ENCODE measurements around the gene TCF4.

GRCh38 chr18:55452123-55452611, 135.8 kb downstream of the TCF4 start:
- TF ChIP-seq EZH2phosphoT487 (IDR thresholded peaks at IDR 0.05; ENCODE audit: borderline replicate concordance) (no peak), CTCF (IDR thresholded peaks at IDR 0.05 in 2 of 3, conservative IDR thresholded peaks at IDR 0.05 in 1 of 3; ENCODE audit: borderline replicate concordance in 1 of 3, insufficient read depth in 1 of 3, low read depth in 2 of 3, low read length in 2 of 3) (no peak), RAD21 (IDR thresholded peaks at IDR 0.05; ENCODE audit: low read depth) (no peak), CEBPB (IDR thresholded peaks at IDR 0.05; ENCODE audit: low read depth) (no peak), POLR2AphosphoS5 (IDR thresholded peaks at IDR 0.05; ENCODE audit: low read depth, low read length) (no peak), SIN3A (IDR thresholded peaks at IDR 0.05; ENCODE audit: low read depth) (no peak), REST (IDR thresholded peaks at IDR 0.05; ENCODE audit: low read depth) (no peak), JUND (IDR thresholded peaks at IDR 0.05) (no peak), SP1 (IDR thresholded peaks at IDR 0.05; ENCODE audit: low read depth) (no peak), ELF1 (IDR thresholded peaks at IDR 0.05; ENCODE audit: borderline replicate concordance, low read depth) (no peak), POLR2A (IDR thresholded peaks at IDR 0.05; ENCODE audit: borderline replicate concordance, extremely low read depth, insufficient read depth, insufficient read length) (no peak), EGR1 (IDR thresholded peaks at IDR 0.05; ENCODE audit: low read depth) (no peak)
